Mucosa of descending colon (tissue), 3 donors: Measurements from ENCODE around the gene SHD. TPM values are rescaled to one million over a fixed set of nuclear protein-coding genes. Genes with fewer than 3 reads are reported as not detected.
"Not testable (repeated sequence)": the region's sequence is repeated elsewhere in the genome, so short reads cannot be mapped to it uniquely, and the experiment has no call there.

Source experiments
- ATAC-seq: fragments of 200-7000 bp; cut with Tn5 transposase; one replicate; pipeline ENCODE4 v1.9.1; 2020; ENCODE audit warnings: mild to moderate bottlenecking, moderate library complexity
- DNase-seq, 3 donors: peaks; one replicate each; pipeline ENCODE4 v3.0.0-alpha.2; 2020
- H3K36me3 ChIP-seq: fragments of 200-600 bp; one replicate; pipeline ENCODE4 v1.8.0; 2021; ENCODE audit warnings: low read depth, mild to moderate bottlenecking
- H3K4me1 ChIP-seq: fragments of 200-600 bp; one replicate; pipeline ENCODE4 v1.8.0; 2021; ENCODE audit warnings: low read depth, mild to moderate bottlenecking
- H3K4me3 ChIP-seq: fragments of 200-600 bp; one replicate; pipeline ENCODE4 v1.8.0; 2021; ENCODE audit warnings: mild to moderate bottlenecking
- H3K9me3 ChIP-seq: fragments of 200-600 bp; one replicate; pipeline ENCODE4 v1.8.0; 2021; ENCODE audit warnings: mild to moderate bottlenecking
- CTCF ChIP-seq: fragments of 200-600 bp; IDR thresholded peaks from one replicate; pipeline ENCODE4 v1.8.0; 2022; ENCODE audit warnings: antibody characterized with exemption, mild to moderate bottlenecking
- intact Hi-C, 2 donors: fragments of 100-400 bp; cut with DNase I in 1 of 2; cut with micrococcal nuclease in 1 of 2; formaldehyde crosslinking; loops; one replicate each; pipeline versions ENCODE4 v1.11.0 to v1.11.1; 2022; cut with DNase I, micrococcal nuclease
- total RNA-seq, 3 donors: library from RNA; stranded (reverse); fragmentation: NEBNext Ultra II Directional in 2 of 3; extraction: Animal tissue kit (Norgen Biotek cat#: 25700) in 2 of 3; gene quantifications; one replicate each; pipeline versions ENCODE4 v1.2.1 to v1.2.4, GENCODE V29; 2021 to 2023
- donor health status: DM: no; HTN: no; CAD: no; lungs with moderate emphysema.
- donor health status: DM: no; HTN: no; CAD: no.
- donor health status: DM: no; HTN: yes; CAD: no.

SHD gene
- total RNA-seq, 3 donors from 2014 or later, result 4.6 to 27.8 (median 21.0) TPM

- H3K4me3 ChIP-seq, result no peak overlapping the region
- no peaks in the 10 kb centered on the region for H3K9me3 ChIP-seq
- DNase-seq, result peak in 1 of 3 donors; percentile 36
- H3K36me3 ChIP-seq, result no peaks in the 10 kb centered on the region
- ATAC-seq, result peak; percentile 45
- intact Hi-C loops, result loop anchor here (5.0 to 10.0 kb wide), 2 partner anchors 83 to 86 kb away; no protein-coding TSS in a partner anchor
- H3K4me1 ChIP-seq, result peaks cover 14% of the 10 kb centered on the region
- no peak for TF ChIP-seq CTCF
Measured at GRCh38 chr19:4268816-4269430, 10.1 kb upstream of the SHD start.

- ATAC-seq, result no peak
- Histone ChIP-seq H3K4me1 (peaks cover 9% of the 10 kb centered on the region), H3K36me3 (no peaks in the 10 kb centered on the region), H3K4me3 (no peak overlapping the region), H3K9me3 (no peaks in the 10 kb centered on the region)
- no peak for DNase-seq
- intact Hi-C loops, result no loop called here
- TF ChIP-seq CTCF, result no peak
Measured at GRCh38 chr19:4272894-4273293, 6.2 kb upstream of the SHD start.

- H3K4me1 ChIP-seq, result not testable (repeated sequence)
Measured at GRCh38 chr19:4274321-4274686, 4.8 kb upstream of the SHD start.

GRCh38 chr19:4277191-4277696, 1.8 kb upstream of the SHD start:
- ATAC-seq, result no peak

More at GRCh38 chr19:4274321-4274686, 4.8 kb upstream of the SHD start:
- ATAC-seq, H3K9me3 ChIP-seq, H3K36me3 ChIP-seq, intact Hi-C loops, H3K4me3 ChIP-seq, DNase-seq: not testable (repeated sequence)

GRCh38 chr19:4278010-4278409, 1.1 kb upstream of the SHD start:
- ATAC-seq (no peak), DNase-seq (no peak)
- H3K4me3 ChIP-seq, result no peak overlapping the region
- H3K4me1 ChIP-seq, result peaks cover 9% of the 10 kb centered on the region
- intact Hi-C loops, result no loop called here
- H3K9me3 ChIP-seq, result no peaks in the 10 kb centered on the region
- H3K36me3 ChIP-seq, result no peaks in the 10 kb centered on the region
- TF ChIP-seq CTCF, result no peak

More at GRCh38 chr19:4277191-4277696, 1.8 kb upstream of the SHD start:
- intact Hi-C loops, result no loop called here
- Histone ChIP-seq H3K4me3 (no peak overlapping the region), H3K9me3 (no peaks in the 10 kb centered on the region), H3K36me3 (no peaks in the 10 kb centered on the region), H3K4me1 (peaks cover 9% of the 10 kb centered on the region)
- TF ChIP-seq CTCF, result no peak
- DNase-seq, result no peak

GRCh38 chr19:4279267-4279529, 132 bp downstream of the SHD start:
- TF ChIP-seq CTCF, result no peak
- Histone ChIP-seq H3K36me3 (no peaks in the 10 kb centered on the region), H3K9me3 (no peaks in the 10 kb centered on the region), H3K4me1 (peaks cover 9% of the 10 kb centered on the region), H3K4me3 (no peak overlapping the region)
- ATAC-seq (no peak), DNase-seq (no peak)
- intact Hi-C loops, result no loop called here
